Esophagus squamous epithelium (tissue), 4 donors: Measurements from ENCODE around the gene PHLDA2.

Source experiments
- CTCF ChIP-seq, 6 experiments: fragments of 450-650 bp in 4 of 6; fragments of 200-600 bp in 2 of 6; sonication (generic) in 2 of 6; IDR thresholded peaks; one replicate each; pipeline ENCODE4 v1.5.1; 2016 to 2019; ENCODE audit warnings: antibody characterized with exemption in 6 of 6, mild to moderate bottlenecking in 4 of 6, moderate library complexity in 4 of 6
- POLR2A ChIP-seq, 4 donors: fragments of 450-650 bp; IDR thresholded peaks; one replicate each; pipeline ENCODE4 v1.6.1; 2017; ENCODE audit warnings: antibody characterized with exemption in 4 of 4, mild to moderate bottlenecking in 4 of 4, moderate library complexity in 3 of 4

- TF ChIP-seq CTCF (IDR thresholded peaks at IDR 0.05), result no peak
- TF ChIP-seq POLR2A (IDR thresholded peaks at IDR 0.05), result no peak
These were observed 16.6 kb upstream of the PHLDA2 start for GRCh38 chr11:2945757-2946287.
